Dermis microvascular lymphatic vessel endothelial cell (primary cell): ENCODE measurements around the gene NCF2. TPM values are rescaled to one million over a fixed set of nuclear protein-coding genes. Genes with fewer than 3 reads are reported as not detected.

Experiments used
- DNase-seq, 2 donors: peaks; one replicate each; pipeline versions ENCODE4 v3.0.0 to v3.0.0-alpha.2; 2010; ENCODE audit warnings: low read depth in 2 of 2
- total RNA-seq: library from RNA; depleted of rRNA; stranded (reverse); fragments of >200 nt; gene quantifications from 2 replicates; pipeline ENCODE4 v1.2.1, GENCODE V29; 2014

NCF2 gene
- total RNA-seq, 1 donor from 2014 or later = not detected

DNA sequence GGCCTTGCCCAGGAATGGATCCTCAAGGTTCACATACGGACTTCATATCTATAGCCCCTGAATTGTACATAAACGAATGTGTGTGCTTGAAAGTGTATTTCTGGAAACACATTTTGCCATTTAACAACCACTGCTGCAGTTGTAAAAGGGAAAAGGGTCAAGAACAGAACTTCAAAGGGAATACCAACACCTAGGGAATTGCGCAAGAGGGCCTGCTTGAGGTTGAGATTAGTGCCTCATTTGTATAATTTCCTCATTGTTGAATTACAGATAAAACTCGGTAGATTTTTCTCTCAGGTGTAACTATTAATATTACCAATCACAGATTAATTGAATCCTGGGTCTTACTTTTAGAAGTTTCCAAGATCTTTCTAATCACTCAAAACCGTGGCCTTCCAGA is 6.1 kb downstream of the NCF2 start:
- no peak for DNase-seq

DNA sequence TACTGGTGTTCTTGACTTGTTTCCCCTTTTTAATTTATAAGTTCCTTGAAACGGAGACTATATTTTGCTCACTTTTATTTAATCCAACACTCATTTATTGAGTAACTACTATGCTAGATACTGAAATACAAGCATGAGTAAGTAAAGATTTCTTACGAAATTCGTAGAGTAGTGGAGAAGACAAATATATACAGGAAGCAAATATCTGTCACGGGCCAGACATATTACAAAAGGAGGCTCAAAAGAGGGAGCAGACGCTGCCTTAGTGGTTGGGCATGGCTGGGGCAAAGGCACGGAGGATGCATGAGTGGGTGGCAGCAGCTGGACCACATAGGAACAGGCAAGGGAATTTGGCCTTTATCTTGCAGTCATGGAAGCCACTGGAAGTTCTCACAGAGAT is 6.8 kb downstream of the NCF2 start:
- DNase-seq = no peak

DNA sequence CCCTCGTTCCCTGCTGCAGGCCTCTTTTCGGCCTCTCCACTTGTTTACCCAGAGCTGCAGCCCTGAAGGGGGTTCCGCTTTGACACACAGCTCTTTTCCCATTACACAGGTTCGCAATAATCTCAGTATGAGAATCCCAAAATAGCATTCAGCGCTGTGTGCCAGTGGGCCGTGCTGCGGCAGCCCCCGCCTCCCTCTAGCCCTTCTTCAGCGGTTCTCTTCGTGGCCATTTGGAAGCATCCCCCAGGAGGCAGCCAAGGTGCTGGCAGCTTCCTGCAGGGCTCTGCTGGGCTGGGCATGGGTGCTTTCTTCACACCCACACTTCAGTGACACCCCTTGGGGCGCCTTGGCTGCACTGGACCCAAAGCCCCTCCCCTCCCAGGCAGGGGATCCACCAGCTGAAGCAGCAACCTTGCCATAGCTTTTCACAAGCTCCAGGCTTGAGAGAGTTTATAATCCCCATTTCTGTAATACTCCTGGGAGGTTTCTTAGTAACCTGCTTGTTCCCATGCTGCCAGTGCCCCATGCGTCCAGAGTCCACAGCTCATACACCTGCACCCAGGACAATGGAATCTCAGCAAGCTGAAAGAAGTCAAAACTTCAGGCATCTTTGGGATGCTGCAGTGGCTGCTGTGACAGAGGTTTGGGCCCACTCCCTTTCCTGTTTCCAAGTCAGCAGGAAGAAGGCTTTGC is 8.1 kb downstream of the NCF2 start:
- DNase-seq = no peak

DNA sequence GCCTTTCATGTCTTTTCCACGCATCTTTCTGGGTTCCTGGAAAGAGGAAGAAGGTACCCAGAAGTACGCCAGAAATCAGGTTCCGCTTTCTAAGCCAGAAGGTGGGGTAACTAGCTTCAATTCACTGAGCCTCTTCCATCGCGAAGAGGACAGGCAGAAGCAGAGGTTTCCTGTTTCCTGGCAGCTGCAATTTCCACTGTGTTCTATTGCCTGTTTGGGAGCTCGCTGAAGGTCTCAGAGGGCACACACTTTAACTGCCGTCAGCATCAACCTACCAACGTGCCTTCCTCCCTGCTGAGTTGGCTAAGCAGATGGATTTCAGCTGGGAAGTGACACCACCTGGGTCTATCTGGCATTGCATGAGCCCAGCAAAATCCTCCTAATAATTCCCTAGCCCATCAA is 10.0 kb downstream of the NCF2 start:
- peak; percentile 63 to 80 for DNase-seq

DNA sequence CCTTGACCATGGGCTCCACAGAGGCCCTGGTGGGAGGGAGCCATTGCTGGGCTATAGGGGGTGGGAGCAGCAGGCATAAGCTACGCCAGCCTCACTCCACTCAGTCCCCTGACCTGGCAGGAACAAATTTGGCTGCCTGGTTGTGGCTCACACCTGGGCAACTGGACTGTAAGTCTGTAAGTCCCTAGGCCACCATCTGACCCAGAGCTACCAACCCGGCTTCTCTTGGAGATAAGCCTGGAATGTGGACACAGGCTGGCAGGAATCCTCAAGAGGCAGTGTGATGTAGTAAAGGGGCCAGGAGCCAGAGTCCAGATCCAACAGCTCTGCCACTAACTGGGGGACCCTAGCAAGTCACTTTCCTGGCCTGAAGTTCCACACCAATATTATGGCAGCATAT is 11.4 kb downstream of the NCF2 start:
- no peak for DNase-seq

DNA sequence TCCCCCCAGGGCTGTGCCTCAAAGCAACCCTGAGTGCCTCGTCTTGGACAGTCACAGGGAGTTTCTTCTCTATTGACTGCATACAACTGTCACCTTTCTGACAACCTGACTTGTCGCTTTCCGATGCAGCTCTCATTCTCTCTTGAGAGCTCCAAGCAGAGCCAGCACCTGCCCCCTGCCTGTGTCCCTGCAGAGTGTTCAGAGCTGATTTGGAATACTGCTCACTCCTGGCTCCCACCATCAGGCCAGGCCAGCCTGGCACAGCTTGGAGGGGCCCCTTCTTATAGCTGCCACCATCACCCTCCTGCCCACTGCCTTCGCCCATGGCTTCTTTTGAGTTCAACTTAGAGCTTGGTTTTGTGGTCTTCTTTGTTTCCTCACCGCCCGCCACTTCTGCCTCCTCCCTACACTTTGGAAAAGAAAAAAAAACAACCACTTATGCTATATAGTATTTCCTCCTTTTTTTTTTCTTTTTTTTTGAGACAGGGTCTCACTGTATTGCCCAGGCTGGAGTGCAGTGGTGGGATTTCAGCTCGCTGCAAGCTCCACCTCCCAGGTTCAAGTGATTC is 12.3 kb downstream of the NCF2 start:
- no peak for DNase-seq

DNA sequence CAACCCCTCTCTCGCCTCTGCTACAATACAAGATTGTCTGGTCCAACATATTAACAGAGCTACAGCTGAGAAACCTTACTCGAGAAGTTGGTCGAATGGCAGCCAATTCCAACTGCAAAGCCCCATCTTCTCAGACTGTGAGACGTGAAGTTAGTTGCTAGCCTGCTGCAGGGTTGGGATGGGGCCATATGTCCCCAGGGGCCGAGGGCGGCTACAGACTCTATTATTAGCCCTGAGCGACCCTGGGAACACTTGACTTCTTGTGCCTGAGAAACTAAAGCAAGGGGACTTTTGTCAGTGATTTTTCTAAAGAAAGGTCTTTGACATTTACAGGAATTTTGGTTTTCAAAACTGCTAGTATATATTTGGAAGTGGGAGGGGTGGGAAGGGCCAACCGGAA is 13.7 kb downstream of the NCF2 start:
- DNase-seq = no peak

DNA sequence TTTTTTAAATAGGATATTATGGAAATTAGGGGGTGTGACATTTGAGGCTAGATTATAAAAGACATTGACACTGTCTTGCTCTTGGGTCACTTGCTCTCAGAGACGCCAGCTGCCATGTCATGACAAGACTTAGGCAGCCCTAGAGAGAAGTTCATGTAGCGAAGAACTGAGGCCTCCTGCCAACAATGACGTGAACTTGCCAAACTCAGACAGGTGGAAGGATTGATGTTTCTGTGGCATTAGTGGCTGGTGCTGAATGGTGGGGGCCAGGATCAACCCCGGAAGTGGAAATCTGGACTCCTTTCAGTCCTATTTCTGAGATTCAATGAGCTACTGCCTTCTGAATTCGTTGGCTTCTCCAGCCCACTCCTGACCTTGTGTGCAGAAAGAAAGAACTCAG is 14.7 kb downstream of the NCF2 start:
- DNase-seq = no peak

DNA sequence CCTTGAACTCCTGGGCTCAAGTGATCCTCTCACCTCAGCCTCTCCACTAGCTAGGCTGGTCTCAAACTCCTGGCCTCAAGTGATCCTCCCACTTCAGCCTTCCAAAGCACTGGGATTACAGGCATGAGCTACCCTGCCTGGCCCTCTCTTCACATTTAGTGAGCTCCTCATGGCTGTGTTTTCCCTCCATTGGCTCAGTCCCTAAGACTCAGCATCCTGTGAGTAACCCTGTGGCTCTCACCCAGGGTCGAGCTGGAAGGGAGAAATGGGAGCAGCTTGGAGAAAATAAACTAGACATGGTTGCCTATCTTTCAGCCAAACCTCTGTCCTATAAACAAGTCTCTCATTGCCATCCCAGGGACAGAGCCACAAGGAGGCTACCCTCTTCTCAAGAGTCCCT is 17.5 kb downstream of the NCF2 start:
- DNase-seq = no peak

DNA sequence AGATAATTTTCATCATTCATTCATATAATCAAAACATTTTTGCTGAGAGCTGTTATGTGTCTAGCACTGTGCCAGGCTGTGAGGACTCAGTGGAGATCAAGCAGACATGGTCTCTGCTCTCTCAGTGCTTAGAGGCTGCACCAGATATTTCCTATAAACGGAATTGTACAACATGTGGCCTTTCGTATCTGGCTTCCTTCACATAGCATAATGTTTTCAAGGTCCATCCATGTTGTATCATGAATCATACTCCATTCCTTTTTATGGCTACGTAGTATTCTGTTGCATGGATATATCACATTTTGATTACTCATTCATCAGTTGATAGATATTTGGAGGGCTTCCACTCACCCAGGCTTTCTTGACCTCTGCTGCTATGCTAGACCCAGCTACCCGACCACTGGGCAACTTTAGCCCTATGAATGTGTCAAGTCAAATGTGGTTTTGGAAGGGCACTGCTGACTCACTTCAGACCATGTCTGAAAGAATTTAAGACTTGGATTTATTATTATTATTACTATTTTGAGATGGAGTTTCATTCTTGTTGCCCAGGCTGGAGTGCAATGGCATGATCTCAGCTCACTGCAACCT is 18.5 kb downstream of the NCF2 start:
- no peak for DNase-seq

DNA sequence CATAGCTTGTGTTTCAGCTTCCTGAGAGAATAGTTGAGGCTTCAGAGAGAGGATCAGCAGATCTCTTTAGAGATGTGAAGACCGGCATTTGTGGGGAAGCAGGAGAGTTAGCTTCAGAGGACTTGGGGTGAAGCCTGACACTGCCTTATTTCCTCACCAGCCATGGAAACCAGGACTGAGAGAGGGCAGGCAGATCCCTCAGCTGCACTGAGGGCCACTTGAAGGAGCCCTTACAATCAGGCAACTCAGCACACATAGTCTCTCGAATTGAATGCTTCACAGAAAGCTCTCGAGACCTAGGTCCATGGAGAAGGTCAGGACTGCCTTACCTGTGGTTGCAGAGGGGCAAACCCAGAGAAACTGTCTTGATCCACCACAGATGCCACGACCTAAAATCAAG is 19.8 kb downstream of the NCF2 start:
- no peak for DNase-seq

DNA sequence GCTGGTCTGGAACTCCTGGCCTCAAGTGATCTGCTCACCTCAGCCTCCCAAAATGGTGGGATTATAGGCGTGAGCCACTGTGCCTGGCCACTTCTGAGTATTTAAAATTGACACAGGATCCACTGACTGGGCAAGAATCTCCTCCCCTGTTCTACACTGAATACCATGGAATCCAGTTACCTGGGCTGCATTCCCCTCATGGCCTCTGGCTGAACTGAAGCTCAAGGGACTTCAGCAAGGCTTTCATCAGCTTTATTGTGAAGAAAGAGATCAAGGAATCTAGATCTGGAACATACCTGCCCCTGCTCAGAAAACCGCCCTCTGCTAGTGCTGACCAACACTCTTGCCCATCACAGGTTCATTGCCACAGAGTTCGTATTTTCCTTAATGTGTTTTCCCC is 20.5 kb downstream of the NCF2 start:
- no peak for DNase-seq

DNA sequence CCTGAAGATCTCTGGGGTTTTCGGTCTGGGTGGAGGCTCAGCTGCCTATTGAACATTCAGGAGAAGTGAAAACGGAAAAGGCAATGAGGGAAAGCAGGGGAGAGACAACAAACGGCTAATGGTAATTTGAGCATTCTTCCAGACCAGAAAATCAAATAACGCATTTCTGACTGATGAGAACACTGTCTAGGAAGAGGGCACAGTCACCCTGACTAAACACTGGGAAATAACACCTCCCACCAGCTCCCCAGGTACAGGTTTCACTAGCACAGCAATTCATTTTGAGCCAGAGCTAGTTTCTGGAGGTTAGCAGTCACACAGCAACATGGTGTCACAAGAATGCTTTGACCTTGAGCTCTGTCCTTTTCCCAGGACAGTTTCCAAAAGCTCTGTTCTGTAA is 21.1 kb downstream of the NCF2 start:
- no peak for DNase-seq

DNA sequence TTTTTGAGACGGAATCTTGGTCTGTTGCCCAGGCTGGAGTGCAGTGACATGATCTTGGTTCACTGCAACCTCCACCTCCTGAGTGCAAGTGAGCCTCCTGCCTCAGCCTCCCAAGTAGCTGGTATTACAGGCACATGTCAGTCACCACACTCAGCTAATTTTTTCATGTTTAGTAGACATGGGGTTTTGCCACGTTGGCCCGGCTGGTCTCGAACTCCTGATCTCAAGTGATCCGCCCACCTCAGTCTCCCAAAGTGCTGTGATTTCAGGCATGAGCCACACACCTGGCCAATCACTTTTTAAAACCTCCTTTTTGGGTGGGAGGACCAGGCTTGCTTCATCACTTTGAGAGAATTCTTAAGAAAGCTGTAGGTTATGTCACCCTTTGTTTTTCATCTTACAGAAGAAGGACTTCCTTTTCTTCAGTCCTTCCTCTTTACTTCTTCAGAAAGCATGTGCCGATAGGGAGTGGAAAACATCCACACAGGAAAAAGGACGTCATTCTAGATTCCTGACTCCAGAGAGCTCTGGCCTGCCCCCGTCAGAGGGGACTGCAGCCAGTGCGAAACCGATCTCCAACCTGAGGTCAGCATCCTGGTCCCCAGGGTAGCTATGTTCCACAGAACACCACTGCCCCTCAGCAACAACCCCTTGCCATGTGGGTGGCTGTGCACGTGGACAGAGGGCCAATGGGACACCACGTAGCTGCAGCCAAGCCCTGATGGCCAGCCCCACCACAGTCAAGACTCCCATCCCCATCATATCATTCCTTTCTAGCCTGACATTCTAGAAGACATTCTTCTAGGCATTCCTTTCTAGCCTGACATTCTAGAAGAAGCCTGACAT is 21.9 kb downstream of the NCF2 start:
- DNase-seq = peak in 1 of 2 donors; percentile 42

DNA sequence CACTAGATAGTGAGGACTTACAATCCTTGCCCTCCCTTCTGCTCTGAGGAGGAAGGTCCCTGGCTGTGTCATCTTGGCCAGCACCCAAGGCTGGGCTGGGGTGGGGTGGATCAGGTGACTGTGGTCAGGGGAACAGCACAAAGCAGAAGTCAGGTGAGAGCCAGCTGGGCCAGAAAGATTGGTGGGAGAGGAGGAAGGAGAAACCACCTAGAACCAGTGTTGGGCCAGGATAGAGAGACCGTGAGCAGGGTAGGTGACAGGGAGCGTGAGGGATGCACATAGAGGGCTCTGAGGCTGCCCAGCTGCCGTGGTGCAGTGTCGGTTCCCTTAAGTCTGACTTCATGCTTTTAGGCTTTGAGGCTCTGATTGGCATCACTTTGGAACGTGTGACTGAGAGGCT is 22.7 kb downstream of the NCF2 start:
- DNase-seq = no peak

DNA sequence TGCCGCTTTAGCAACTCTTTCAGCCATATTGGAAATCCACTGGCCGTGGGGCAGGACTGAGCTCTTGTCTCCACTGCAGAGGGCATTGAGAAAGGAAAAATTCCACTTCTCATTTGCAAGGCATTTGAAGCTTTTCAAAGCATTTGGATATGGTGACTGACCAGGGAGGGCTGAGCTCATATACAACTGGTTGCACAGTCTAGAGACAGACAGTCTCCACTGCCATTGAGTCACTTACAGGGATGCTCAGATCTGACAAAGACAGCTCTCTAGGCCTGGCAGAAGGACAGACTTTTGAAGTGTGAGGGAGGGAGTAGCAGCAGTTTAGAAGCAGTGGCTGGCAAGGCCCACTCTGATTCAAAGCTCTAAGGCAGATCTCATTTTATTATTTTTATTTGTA is 24.2 kb downstream of the NCF2 start:
- DNase-seq = no peak

DNA sequence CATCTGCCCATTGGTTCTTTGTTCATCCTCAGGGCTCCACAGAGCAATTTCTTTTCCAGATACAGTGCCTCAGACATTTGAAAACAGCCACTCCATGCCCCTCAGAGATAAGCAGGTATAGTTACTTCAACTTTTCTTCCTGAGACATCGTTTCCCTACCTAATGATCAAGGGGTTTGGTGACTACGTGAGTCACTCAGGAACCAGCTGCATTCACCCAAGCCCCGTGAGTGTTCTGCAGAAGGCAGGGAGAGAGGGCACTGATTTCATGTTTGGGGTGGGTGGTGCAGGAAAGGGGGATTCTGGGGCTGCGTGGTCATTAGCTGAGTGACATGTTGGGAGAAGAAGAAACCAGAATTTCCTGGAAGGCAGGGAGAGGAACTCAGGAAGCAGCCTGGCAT is 25.0 kb downstream of the NCF2 start:
- DNase-seq = no peak

DNA sequence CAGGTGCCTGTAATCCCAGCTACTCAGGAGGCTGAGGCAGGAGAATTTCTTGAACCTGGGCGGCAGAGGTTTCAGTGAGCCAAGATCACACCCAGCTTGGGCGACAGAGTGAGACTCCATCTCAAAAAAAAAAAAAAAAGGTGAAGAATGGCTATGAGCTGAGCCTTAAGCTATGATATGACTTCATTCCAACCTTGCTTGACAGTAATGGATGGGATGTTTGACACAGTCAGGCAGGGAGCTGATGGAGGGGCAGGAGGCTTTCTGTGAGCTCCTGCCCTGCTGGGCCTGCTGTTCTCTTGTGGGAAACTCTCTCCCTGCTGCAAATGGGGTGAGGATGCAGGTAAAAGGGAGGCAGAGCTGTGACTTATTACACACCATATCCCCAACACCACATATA is 27.6 kb downstream of the NCF2 start:
- DNase-seq = no peak

DNA sequence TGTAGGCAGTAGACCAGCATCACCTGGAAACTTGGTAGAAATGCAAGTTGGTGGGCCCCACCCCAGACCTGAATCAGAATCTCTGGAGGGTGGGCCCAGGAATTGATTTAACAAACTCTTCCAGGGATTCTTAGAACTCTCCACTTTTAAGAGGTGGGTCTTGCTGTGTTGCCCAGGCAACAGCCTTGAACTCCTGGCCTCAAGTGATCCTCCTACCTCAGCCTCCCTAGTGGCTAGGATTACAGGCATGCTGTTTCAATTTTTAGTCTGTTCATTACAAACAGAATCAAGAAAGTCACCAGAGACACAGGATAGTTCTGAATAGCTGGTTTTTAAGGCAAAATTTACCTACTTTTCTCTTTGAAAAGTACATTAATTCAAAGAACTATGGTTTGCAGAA is 31.2 kb downstream of the NCF2 start:
- DNase-seq = no peak

DNA sequence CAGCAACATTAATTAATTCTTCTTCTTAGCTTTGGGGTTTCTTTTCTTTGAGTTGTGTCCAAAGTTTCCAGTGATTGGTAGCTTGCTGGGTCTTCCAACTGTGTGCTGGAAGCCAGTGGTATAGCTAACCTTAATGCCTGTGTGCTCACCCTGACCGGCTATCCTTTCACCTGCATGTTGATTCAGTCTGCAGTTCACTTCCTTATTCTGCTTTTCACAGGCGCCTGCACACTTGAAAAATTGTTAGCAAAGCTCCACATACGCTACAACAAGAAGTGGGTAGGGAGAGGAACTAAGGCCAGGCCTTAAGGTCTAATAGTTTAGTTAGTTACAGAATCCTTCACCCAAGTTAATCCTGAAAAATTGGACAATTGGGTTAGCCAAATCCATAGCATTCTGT is 35.7 kb downstream of the NCF2 start:
- DNase-seq = peak; percentile 4 to 52

DNA sequence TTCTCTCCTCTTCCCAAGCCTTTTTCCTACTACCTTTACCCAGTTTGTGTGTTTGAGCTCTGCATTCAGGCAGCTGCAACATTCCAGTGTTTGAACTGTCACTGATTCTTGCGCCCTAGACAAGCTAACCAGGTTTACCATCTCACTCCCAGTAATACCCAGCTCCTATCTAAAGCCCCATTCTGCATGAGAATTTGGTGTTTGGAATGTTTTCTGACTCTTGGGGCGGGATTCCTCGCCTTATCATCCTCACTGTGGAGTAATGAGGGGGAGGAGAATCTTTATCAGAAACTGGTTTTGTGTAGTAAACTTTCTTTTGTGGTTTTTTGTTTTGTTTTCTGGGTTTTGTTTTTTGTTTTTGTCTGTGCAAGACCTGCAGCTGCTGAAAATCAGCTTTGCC is 36.5 kb downstream of the NCF2 start:
- no peak for DNase-seq

DNA sequence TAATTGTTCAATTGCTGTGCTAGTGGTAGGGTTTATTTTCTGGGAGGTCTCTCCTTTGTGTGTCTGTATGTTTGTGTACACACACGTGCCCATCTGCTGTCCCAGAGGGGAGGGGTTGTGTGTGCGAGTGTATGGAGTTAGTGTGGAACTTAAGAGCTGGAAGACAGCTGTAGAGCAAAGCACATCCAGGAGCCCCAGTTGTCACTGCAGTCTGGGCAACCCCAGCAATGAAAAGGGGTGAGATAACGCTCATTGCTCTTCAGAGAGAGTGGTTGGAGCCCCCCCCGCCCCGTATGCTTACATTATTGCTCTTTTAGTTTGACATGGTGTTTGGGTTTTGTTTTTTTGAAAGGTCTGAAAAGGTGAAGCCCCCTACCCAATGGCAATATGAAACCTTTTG is 36.9 kb downstream of the NCF2 start:
- DNase-seq = no peak

DNA sequence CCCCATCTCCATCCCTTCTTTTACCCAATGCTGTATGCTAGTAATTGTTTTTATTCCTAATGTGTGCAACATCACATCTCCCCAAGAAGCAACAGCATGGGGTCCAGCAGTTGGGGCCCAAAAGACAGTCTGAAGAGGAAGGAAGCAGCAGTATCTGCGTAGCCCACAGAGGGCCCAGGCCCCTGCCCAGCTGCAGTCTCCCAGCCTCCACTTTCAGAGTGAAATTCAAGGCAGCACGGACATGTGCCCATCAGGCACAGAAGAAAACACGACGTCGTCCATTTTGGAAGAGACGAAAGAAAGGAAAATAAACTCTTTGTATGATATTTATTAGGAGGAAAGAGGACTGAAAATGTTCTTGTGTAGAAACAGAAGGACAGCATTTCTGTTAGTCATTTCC is 37.4 kb downstream of the NCF2 start:
- no peak for DNase-seq
